Calu3 (cell line): Measurements from ENCODE around the gene ASCC2. TPM values are rescaled to one million over a fixed set of nuclear protein-coding genes. Genes with fewer than 3 reads are reported as not detected.

ENCODE experiments used
- BruUV-seq: library from RNA; stranded (reverse); fragments of 400-500 nt; replicated peaks from 2 replicates; lab custom pipeline; 2021; lab: Mats Ljungman, UMichigan
- CTCF ChIA-PET: fragments of 300-600 bp; sonication (Branson Sonifier 250); formaldehyde crosslinking; loops from one replicate; lab custom pipeline; 2022; ENCODE audit warnings: antibody characterized with exemption; lab: Charles Lee
- DNase-seq: peaks from one replicate; pipeline ENCODE4 v3.0.0; 2022
- H3K27ac Mint-ChIP-seq: one replicate; pipeline ENCODE4 v1.8.0; 2022; ENCODE audit warnings: mixed read lengths; ENCODE audit not compliant: unreplicated experiment
- H3K27me3 Mint-ChIP-seq: one replicate; pipeline ENCODE4 v1.8.0; 2022; ENCODE audit warnings: mixed read lengths; ENCODE audit not compliant: unreplicated experiment
- H3K36me3 Mint-ChIP-seq: one replicate; pipeline ENCODE4 v1.8.0; 2022; ENCODE audit warnings: mild to moderate bottlenecking, moderate library complexity, mixed read lengths; ENCODE audit not compliant: insufficient read depth, unreplicated experiment
- H3K4me1 Mint-ChIP-seq: one replicate; pipeline ENCODE4 v1.8.0; 2022; ENCODE audit warnings: mild to moderate bottlenecking, low read depth, mixed read lengths; ENCODE audit not compliant: unreplicated experiment
- H3K4me3 Mint-ChIP-seq: one replicate; pipeline ENCODE4 v1.8.0; 2022; ENCODE audit warnings: mild to moderate bottlenecking, low read depth, moderate library complexity, mixed read lengths; ENCODE audit not compliant: unreplicated experiment
- H3K9me3 Mint-ChIP-seq: one replicate; pipeline ENCODE4 v1.8.0; 2022; ENCODE audit warnings: low read depth, mixed read lengths; ENCODE audit not compliant: unreplicated experiment
- intact Hi-C: fragments of 100-400 bp; cut with micrococcal nuclease; formaldehyde crosslinking; loops from one replicate; pipeline ENCODE4 v1.10.0; 2022; ENCODE audit not compliant: unreplicated experiment
- total RNA-seq: library from RNA; stranded (reverse); gene quantifications from 2 replicates; pipeline ENCODE4 v1.2.3, GENCODE V29; 2022
- TF ChIP-seq, protein P1 (sequence below): fragments of 200-600 bp; IDR thresholded peaks from one replicate; pipeline ENCODE4 v1.8.0; 2022; ENCODE audit warnings: antibody characterized with exemption; ENCODE audit not compliant: unreplicated experiment

ASCC2 gene
- total RNA-seq, 1 experiment from 2014 or later: 62.6 TPM

DNA sequence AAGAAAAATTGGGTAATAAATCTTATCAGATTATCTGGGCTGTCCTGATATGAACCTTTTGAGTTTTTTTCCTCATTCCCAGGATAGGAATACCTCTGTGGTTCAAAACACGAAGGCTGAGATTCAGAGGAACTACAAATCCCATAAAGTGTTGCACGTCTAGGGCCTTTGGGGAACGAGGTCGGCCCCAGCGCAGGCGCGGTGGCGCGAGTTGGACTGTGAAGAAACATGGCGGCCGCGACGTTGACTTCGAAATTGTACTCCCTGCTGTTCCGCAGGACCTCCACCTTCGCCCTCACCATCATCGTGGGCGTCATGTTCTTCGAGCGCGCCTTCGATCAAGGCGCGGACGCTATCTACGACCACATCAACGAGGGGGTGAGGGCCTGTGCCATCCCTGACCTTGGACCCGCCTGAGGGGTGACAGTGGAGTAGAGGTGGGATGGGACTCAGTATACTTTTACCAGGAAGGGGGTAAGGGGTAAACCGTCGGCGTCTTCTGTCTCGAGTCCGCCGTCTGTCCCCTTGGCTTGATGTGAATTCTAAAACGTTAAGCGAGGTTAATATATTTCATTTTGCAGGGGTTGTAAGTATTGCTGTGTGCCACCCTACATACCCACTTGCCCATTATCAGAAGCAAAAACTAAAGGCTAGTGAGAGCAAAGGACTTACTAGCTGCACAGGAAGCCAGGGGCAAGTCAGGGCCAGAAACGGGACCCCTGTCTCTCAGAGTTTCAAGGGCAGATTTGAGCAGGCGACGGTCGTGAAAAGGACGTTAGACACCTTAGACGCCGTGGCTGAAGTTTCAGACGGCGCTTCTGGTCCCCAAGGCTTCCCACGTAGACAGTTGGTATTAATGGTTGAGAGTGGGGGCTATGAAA lies 70.7 kb downstream of the ASCC2 start, which contains the start of gene UQCR10:
Gene UQCR10, plus strand, starts transcription at position 199 of the 881 bp plus-strand sequence. Its CDS starts 30 bp downstream, at position 229.
- TF ChIP-seq, protein P1, sequence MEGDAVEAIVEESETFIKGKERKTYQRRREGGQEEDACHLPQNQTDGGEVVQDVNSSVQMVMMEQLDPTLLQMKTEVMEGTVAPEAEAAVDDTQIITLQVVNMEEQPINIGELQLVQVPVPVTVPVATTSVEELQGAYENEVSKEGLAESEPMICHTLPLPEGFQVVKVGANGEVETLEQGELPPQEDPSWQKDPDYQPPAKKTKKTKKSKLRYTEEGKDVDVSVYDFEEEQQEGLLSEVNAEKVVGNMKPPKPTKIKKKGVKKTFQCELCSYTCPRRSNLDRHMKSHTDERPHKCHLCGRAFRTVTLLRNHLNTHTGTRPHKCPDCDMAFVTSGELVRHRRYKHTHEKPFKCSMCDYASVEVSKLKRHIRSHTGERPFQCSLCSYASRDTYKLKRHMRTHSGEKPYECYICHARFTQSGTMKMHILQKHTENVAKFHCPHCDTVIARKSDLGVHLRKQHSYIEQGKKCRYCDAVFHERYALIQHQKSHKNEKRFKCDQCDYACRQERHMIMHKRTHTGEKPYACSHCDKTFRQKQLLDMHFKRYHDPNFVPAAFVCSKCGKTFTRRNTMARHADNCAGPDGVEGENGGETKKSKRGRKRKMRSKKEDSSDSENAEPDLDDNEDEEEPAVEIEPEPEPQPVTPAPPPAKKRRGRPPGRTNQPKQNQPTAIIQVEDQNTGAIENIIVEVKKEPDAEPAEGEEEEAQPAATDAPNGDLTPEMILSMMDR: no peak
- peak within 1 kb of the TSS; percentile 98 for H3K4me3 Mint-ChIP-seq
- peak within 1 kb of the TSS; percentile 94 for H3K27ac Mint-ChIP-seq
- peak; percentile 91 for DNase-seq
- H3K27me3 Mint-ChIP-seq: no peaks in the 10 kb centered on the region
- H3K9me3 Mint-ChIP-seq: no peaks in the 10 kb centered on the region
- intact Hi-C loops: loop anchor here (5.0 kb wide), 1 partner anchor 65 kb away; no protein-coding TSS in a partner anchor
- CTCF ChIA-PET: interaction anchor here (0.6 to 1.3 kb wide), 6 partner anchors 12 to 321 kb away, joined by 3 to 13 read pairs (median 4); no protein-coding TSS in a partner anchor
- peaks cover 38% of the 10 kb centered on the region for H3K4me1 Mint-ChIP-seq
- peaks cover 51% of the 10 kb centered on the region for H3K36me3 Mint-ChIP-seq
- BruUV-seq: TSS peak; percentile 82

DNA sequence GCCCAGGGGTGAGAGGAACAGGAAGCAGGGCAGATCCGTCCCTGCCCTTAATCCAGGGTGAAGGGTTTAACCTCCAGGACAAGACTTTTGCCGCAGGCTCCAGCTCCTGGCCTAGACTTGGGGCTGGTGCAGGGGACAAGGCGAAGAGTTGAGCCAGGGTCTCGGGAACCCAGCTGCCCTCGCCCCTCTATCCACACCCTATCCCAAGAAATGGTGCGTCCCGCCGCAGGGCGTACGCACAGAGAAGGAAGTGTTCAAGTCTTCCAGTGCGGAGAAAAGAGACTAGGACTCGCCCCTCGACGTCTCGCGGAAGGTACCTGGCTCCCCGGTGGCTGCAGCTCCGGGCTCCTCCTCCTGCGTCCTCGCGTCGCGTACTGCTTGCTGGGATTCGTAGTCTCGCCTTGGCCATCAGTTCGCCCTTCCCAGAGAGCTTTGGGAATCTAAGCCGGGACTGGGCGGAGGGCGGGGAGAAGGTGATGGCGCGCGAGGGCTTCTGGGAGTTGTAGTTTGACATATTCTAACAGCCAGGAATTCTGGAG lies 71.4 kb downstream of the ASCC2 start, which contains the start of gene ZMAT5:
Gene ZMAT5, minus strand, starts transcription at position 376 of the 539 bp plus-strand sequence. CDS start 18,463 bp downstream, outside the sequence.
- Mint-ChIP-seq H3K27me3 (no peaks in the 10 kb centered on the region), H3K27ac (peak within 1 kb of the TSS; percentile 94), H3K4me1 (peaks cover 31% of the 10 kb centered on the region), H3K9me3 (no peaks in the 10 kb centered on the region), H3K36me3 (peaks cover 51% of the 10 kb centered on the region), H3K4me3 (peak within 1 kb of the TSS; percentile 98)
- no TSS peak for BruUV-seq
- intact Hi-C loops: loop anchor here (5.0 kb wide), 1 partner anchor 64 kb away; no protein-coding TSS in a partner anchor
- peak; percentile 96 for DNase-seq
- TF ChIP-seq, protein P1: no peak
- CTCF ChIA-PET: interaction anchor here (0.6 to 1.3 kb wide), 6 partner anchors 13 to 322 kb away, joined by 3 to 13 read pairs (median 4); no protein-coding TSS in a partner anchor

DNA sequence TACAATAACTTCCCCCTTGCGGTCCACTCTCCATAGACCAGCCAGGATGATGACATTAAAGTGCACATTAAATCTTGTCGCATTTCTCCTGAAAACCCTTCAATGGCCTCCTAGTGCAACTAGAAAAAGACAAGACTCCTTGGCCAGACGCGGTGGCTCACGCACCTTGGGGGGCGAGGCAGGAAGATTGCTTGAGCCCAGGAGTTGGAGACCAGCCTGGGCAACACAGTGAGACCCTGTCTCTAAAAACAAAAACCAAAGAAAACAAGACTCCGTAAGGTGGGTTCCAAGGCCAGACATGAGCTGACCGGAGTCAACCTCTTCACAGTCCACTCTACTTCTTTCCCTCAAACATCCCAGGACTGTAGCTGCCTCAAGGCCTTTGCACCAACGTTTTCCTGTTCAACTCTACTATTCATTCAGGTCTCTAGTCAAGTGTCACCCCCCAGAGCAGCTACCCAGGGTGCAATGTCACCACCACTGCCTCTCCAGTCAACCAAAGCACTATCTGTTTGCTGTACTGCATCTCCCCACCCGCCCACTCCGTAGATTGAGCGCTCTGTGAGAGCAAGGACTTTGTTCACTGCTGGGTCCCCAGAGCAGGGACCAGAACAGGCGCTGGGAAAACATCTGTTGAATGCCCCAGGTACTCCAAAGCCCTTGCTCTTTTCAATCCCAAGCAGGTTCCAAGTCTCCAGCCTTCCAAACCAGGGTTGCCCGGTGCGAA lies 72.0 kb downstream of the ASCC2 start:
- H3K4me1 Mint-ChIP-seq: peaks cover 31% of the 10 kb centered on the region
- H3K27me3 Mint-ChIP-seq: no peaks in the 10 kb centered on the region
- H3K9me3 Mint-ChIP-seq: no peaks in the 10 kb centered on the region
- TF ChIP-seq, protein P1: no peak
- peak overlapping the region; percentile 98 for H3K4me3 Mint-ChIP-seq
- intact Hi-C loops: loop anchor here (5.0 kb wide), 1 partner anchor 64 kb away; no protein-coding TSS in a partner anchor
- H3K27ac Mint-ChIP-seq: peak overlapping the region; percentile 94
- H3K36me3 Mint-ChIP-seq: peaks cover 49% of the 10 kb centered on the region
- CTCF ChIA-PET: interaction anchor here (0.9 to 1.3 kb wide), 5 partner anchors 16 to 323 kb away, joined by 3 to 6 read pairs (median 4); no protein-coding TSS in a partner anchor
- no peak for DNase-seq
- TSS peak; percentile 73 for BruUV-seq

DNA sequence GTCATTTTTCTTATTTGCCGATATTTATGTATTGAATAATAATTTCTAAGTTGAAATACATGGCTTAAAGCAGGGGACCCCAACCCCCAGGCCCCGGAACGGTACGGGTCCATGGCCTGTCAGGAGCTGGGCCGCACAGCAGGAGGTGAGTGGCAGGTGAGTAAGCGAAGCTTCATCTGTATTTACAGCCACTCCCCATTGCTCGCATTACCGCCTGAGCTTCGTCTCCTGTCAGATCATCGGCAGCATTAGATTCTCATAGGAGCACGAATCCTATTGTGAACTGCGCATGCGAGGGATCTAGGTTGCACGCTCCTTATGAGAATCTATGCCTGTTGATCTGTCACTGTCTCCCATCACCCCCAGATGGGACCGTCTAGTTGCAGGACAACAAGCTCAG lies 75.8 kb downstream of the ASCC2 start:
- H3K4me3 Mint-ChIP-seq: no peak overlapping the region
- no peak overlapping the region for H3K27ac Mint-ChIP-seq
- peaks cover 17% of the 10 kb centered on the region for H3K4me1 Mint-ChIP-seq
- BruUV-seq: no TSS peak
- TF ChIP-seq, protein P1: no peak
- H3K9me3 Mint-ChIP-seq: no peaks in the 10 kb centered on the region
- CTCF ChIA-PET: no interaction called here
- no peak for DNase-seq
- H3K36me3 Mint-ChIP-seq: peaks cover 11% of the 10 kb centered on the region
- intact Hi-C loops: no loop called here
- H3K27me3 Mint-ChIP-seq: no peaks in the 10 kb centered on the region
